DMS 273 (cell line): ENCODE measurements around the gene STK24.

Experiments used
- DNase-seq: peaks from one replicate; lab custom pipeline; 2025; ENCODE audit not compliant: unreplicated experiment; lab: John Stamatoyannopoulos, UW

The STK24 gene

DNA sequence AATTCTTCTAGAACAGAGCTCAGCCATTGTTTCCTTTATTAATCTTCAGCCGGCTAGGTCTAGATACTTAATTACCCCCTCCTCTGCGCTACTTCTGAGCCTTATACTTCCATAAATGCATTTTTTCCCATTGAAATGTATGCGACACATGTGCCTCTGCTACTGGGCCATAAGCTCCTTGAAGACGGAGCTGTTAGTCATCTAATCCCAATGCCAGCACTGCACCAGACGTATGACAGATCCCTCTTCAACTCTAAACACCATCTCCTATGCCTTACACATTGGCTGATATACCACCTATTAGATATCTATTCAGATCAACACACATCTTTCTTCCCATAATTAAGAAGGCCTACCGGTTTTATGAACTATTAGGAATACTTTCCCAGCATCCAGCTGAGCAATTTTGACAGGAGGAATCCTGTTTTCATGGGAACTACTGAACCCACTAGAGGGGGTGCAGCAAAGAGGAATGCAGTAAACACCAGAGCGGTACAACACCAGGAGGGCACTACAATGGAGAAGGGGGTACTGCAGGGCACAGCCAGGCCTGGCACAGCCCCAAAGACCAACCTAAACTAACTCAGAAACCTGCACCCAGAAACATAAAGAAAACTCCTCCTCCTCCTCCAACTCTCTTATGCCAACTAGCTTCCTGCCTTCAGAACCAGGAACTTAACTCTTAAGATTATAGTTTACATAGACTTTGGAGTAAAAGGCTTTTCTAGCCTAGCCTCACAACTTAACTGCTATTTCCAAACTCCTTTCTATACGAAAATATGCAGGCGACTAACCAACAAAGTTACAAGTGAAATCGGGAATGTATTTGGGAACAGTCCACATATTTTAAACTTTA, 18.7 kb downstream of the STK24 start:
- no peak for DNase-seq

DNA sequence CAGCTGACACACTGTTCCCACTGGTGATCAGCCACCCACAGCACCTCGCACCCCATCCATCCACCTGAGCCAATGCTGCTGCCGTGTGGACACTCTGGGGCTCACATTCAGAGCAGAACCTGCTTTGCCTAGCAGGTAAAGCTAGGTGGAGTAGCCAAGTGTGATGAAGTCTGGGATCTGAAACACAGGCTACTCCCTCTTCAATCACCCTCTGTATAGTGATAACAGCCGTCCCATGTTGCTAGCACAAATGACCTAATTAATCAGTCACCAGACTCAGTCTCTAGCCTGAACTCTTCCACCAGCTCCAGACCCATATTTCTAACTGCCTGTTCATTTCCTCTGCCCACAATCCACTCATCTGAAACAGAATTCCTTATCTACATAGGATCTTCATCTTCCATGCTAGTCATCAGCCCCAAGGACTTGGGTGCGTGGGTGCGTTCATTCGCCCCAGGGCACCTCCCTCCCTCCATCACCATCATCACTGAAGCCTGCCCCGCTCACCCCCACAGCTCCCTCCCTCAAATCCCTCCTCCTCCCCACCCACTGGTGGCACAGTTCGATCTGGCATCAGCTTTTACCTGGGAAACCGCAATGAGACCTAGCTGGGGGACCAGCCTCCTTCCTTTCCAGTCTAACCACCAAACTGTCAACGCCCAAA, 19.8 kb downstream of the STK24 start:
- no peak for DNase-seq

DNA sequence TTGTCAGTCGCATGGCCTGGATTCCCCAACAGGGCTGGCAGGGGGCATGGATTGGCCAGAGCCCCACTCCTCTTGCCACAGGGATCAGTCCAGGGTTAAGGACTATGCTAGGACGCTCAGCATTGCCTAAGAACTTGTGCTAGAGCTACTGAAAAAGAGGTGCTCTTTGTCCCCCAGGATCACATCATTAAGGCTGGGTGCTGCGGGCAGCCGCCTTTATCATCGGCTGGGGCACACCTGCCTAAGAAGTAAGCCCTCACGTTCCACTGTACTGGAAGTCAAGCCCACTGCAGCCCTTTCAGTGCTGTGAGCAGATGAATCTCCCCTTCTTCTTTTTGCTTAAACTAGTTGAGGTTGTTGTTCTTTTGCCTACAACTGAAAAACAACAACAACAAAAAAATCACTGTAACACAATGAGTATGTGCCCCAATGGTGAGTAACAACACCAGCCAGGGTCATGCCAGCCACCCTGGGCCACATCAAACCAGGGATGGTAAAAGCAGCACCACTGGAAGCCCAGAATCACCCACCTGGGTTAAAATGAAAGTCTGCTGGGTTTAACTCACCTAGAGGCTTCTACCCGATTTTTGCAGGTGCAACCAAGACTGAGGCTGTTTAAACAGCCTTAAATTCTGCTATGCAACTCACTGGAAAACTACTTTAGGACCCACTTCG, 20.6 kb downstream of the STK24 start:
- no peak for DNase-seq

DNA sequence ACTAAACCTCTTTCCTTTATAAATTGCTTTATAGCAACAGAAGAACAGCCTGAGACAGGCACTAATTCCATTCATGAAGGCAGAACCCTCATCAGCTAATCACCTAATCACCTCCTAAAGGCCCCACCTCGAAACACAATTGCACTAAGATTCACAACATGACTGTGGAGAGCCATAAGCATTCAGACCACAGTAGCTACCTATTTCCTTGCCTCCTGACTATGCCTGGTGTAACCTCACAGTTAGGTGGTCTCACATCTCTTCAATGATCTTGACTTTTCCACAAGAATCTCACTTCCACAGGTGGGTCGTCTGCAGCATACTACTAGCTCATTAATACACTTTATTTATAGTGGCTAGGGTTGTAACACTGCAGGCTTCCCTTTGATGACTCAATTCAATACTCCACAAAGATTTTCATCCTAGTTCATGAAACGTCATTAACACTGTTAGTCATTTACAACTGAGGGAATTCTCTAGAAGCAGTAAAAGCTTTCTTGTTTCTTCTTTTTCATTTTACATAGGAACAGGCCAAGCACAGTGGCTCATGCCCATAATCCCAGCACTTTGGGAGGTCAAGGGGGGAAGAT, 27.1 kb downstream of the STK24 start:
- DNase-seq, result no peak

DNA sequence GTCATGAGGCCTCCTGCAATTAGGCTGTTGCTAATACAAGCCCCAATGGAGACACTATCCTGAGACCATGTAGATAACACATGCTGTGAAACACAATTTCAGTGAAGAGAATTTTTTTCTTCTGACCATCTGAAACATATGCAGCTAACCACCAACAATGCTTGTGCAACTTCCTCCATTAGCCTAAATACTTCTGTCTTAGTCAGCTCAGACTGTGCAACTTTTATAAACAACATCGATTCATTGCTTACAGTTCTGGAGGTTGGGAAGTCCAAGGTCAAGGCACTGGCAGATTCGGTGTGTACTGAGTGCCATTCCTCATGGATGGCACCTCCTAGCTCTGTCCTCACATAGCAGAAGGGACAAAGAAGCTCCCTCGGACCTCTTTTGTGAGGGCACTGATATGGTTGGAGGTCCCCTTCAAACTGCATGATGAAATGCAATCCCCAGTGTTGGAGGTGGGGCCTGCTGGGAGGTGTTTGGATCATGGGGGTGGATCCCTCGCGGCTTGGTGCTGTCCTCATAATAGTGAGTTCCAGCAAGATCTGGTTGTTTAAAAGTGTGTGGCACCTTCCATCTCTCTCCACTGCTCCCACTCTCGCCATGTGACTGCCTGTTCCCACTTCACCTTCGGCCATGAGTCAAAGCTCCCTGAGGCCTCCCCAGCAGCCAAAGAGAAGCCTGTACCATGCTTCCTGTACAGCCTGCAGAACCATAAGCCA, 27.7 kb downstream of the STK24 start:
- no peak for DNase-seq

DNA sequence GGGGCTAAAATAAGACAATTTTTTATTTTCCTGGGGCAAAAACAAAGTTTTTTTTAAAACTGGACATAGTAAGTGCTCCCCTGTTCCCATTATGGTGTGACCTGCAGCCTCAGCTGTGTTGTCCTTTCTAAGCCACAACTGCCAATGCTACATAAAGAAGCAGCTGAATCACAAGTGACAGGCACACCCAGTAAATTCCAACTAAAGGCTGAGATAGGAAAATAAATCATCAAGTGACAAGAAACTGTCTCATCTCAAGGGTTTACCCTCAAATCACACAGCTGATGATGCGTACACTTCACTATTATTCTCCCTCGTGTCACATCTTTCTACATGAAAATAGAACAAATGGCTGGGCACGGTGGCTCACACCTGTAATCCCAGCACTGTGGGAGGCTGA, 28.7 kb downstream of the STK24 start:
- no peak for DNase-seq

DNA sequence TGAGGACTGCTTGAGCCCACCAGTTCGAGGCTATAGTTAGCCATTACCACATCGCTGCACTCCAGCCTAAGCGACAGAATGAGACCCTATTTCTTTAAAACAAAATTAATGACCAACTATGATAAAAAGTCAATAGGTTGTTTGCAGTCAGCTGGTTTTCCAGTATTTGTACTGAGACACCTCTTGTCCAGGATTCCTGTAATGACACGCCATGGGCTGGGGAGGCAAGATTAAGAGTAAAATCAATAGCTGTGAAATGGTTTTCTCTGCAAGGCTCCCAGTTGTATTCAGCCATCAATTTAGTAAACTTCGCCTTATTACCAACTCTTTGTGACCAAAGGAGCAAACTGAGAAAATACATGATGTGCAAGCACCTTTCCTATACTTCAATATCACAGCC, 29.5 kb downstream of the STK24 start:
- no peak for DNase-seq

DNA sequence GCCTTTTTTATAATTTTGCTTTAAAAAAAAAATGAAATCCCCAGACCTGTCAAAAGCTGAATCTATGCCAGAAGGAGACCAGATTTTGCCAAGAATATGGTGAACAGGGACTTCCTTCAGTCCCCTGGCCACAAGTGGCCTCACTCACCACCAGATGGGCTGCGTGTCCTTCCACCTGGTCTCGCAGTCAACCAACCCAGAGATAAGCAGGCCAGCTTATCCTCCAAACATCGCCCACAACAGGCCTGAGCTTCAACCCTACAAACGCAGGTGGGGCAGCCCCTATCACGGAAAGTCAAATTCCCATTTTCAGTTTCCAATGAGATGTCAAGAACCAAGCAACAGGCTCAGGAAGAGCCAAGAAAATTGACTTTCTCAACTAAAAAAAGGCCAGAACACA, 30.5 kb downstream of the STK24 start:
- DNase-seq, result no peak

DNA sequence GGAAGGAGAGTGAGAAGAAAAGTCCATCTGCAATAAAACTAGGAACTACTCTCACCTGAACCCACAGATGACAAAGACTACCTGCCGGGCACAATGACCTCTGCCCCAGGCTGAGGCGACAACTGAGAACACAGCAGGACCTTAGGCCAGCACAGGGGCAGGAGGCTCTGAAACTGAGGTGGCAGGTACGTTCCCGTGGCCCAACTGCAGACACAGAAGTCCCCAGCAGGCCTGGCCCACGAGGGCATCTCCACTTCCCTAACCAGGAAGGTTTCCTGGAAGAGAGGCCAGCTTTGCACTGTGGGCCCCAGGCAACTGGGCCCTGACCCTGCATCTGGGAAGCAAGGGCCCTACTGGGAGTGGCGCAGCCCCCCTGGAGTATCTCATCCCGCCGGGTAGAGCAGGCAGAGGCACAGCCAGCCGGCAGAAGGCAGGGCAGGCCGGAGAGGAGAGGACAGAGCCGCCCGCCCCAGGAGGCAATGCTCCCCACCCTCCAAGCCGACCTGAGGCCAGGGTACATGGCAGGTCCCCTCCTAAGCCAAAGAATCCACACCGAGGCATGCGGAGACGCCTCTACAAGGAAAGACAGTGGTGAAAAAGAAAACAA, 32.7 kb downstream of the STK24 start:
- no peak for DNase-seq

DNA sequence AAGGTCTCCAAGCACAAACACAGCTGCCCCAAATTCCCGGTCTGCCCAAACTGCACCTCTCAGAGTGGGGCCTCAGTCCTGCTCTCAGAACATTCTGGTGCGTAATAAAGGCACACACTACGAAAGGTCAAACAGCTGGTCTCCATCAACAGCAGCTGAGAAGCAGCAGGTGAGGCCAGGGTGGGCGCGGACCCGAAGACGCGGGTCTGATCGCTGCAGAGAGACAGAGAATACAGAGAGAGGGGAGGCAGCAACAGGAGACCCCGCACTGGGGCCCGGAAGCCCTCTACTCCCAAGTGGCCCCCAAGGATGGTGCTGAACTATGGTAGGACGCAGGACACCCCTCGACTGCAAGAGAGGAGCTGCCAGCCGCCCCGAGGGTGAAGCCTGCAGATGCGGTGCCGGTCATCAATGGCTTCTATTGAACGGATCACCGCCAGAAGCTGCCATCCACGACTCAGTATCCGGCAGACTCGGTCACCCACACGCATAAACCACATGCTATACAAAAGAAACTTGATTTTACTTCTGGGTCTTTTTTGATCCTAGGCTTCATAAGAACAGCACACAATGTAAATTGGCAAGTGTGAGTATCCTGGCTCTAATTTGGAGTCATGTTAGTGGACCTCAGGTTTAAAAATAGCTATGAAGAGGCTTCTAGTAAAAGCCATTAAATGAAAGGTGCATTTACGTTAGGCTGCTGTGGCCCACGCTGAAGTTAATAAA, 33.4 kb downstream of the STK24 start:
- DNase-seq, result no peak

DNA sequence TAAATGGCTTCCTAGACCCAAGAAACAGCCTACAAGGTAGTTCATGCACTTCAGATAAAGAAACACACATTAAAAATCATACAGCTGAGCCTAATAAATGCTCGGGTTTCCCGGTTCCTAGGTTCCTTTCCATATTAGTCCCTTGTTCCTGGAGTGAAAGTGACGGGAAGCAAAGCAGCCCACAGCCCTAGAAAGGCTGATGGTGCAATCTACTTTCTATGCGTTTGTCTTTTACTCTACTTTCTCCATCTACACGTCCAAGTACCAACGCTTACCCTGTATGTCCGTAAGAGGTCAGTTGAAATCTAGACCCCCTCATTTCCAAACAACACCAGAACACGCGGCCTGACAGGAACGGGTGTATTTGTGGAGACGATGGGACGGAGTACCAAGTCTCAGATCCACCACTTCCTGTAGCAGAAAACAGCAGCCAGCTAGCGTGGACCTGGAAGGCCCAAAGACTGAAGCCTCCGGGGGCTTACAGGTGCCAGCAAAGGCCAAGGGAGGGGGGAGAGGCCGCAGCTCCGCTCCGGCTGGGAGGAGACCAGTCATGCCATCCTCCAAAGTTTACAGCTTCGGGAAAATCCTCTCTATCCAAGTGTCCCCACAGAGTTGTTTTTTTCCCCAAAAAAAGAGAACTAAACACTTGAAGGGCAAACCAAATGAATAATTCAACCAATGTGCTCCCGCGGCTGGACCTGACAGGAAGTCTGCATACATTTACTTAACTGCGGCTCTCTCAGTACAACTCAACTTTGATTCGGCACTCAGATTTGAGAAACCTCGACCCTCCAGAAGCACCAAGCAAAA, 34.1 kb downstream of the STK24 start:
- no peak for DNase-seq

DNA sequence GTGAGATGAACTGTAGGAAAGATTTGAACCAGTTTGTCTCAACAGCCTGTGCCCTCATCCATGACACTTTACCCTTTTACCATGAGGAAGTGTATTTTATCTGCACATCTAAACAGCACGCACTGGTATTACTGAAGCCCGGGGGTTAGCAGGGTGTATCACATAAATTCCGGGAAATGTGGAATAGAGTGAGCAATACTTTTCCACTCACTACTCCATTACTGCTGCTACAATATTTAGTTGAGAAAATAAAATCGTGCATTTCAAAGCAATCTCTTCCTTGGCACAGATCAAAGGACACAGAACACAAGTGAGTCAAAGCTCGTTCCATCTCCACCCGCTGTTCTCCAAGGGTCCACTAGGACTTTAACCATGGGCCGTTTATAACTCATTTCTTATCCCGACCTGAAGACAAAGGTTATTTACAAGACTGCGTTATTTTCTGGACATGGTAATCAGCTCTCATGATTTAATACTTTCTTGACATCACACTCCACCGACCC, 35.2 kb downstream of the STK24 start:
- no peak for DNase-seq

DNA sequence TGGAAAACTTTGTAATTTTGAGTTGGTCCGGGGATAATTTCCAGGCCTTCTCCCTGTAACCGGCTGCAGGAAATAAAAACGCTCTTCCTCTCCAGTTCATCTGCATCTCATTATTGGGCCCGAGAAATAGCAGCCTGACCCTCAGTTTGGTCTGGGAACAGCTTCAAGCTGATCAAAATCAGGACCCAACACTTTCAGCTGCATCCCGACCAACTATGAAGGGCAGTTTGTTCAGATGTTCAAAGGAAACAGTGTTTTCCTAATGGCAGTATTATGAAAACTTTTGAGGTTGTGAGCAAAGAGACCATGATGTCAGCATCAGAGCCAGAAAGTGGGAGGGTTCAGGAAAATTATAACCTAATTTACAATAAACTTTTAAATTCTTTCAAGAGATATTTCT, 35.7 kb downstream of the STK24 start:
- DNase-seq, result no peak

DNA sequence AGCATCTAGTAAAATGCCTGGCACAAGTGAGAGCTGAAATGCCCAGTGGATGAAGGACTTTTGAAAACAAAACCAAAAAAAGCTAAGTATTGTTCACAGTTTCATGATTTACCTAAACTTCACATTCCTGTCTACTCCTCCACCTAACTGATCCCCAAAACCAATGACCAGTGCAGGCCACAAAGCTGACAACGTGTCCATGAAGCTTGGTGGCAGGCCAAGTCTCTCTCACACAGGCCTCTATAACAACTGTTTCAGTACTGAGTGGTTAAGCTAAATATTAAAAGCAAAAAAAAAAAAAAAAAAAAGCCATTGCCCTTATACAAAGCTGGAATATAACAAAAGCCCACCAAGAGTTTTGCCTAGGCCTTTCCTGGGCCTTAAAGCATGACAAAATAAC, 36.4 kb downstream of the STK24 start:
- DNase-seq, result no peak

DNA sequence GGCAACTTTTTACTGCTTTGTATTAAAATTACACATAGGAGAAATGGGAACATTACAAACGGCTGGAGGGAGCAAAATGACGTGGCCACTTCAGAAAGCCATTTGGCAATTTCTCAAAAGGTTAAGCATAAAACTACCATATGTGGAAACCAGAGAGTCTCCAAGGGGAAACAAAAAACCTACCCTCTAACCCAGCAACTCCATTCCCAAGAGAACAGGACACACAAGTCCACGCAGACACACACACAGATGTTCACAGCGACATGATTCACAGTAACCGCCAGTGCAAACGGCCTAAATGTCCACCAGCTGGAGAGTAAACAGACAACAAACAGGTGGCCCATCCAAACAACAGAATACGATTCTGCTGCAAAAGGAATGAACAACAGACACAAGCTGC, 37.2 kb downstream of the STK24 start:
- peak; percentile 3 for DNase-seq

DNA sequence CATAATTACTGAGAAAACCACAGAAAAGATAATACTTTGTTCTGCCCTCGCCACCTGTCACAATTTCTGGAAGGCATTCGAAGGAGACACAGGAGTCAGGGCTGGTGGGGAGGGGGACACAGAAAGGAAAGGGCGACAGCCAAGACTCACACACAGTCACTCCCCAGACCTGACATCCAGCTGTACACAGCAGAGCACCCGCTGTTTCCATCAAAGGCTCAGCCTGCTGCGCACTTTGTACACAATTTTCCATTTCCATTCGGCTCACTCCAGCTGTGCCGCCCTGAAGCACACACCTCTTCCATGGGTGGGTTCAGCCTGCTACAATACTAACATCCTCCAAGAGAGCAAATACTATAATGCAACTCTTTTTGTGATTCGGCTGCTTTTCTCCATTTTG, 38.0 kb downstream of the STK24 start:
- no peak for DNase-seq

DNA sequence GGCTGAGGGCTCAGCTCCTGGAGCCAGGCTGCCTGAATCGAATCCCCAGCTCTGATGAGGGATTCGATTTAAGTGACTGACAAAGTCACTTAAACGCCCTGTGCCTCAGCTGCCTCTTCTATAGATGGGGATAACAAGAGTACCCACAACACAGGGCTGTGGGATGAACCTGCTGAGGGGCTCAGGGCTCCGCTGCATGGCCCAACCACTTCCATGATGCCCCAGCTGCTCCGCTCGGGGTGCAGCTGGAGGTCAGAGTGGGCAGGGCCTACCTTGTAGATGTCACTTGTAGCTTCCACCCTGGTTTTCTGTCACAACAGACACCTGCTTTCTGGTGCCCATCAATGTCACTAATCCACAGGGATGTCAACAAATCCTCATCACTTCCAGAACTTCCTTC, 39.2 kb downstream of the STK24 start:
- no peak for DNase-seq

DNA sequence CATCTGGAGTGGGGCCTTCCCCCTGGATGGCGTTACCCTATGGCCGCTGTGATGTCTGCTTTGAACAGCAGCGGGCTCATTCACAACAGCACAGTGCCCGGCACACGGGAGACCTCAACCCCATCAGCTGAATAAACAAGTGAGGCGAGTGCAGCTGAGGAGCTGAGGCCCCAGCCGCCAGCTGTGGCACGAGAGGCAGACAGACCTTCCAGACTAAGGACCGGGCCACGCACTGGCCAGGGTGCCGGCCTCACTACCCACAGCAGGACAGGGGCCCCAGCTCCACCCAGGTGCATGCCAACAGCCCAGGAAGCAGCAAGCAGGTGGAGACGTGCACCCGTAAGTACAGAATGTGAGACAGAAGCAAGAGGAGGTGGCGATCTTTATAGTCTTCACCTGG, 39.6 kb downstream of the STK24 start:
- DNase-seq, result no peak

DNA sequence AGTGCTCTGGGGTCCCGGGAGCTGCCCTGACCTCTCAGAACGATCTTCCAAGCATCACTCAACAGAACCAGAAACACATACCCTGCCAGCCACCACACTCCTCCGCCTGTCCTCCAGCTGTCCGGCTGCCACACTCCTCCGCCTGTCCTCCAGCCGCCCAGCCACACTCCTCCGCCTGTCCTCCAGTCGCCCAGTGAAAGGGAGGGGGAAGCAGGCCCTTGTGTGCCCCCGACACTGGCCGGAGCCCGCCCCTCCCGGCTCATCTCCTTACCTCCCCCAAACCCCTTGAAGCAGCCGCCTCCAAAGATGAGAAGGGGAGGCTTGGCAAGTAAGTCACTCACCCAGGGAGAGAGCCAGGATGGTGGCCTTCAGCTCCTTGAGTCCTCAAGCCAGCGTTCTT, 40.2 kb downstream of the STK24 start:
- DNase-seq, result no peak
